GM06990 (cell line): ENCODE data around the gene WDR27.
"Not testable (repeated sequence)": the region's sequence is repeated elsewhere in the genome, so short reads cannot be mapped to it uniquely, and the experiment has no call there.

Experiments
- DNase-seq: peaks from one replicate; pipeline ENCODE4 v3.0.0-alpha.2; 2011; ENCODE audit not compliant: insufficient read length; ENCODE audit errors: extremely low read depth
- H3K27me3 ChIP-seq: replicated peaks from 2 replicates; pipeline ENCODE4 v1.6.0; 2011; ENCODE audit warnings: low read length; ENCODE audit not compliant: control insufficient read depth, insufficient read depth
- H3K36me3 ChIP-seq: 2 replicates; pipeline ENCODE4 v1.5.1; 2011; ENCODE audit warnings: low read length; ENCODE audit not compliant: control insufficient read depth, insufficient read depth
- H3K4me3 ChIP-seq: replicated peaks from 2 replicates; pipeline ENCODE4 v1.5.1; 2011; ENCODE audit warnings: low read depth, mild to moderate bottlenecking, control low read depth, low read length
- CTCF ChIP-seq: IDR thresholded peaks from 2 replicates; pipeline ENCODE4 v1.5.1; 2011; ENCODE audit warnings: low read length, control low read depth, mild to moderate bottlenecking, inconsistent platforms; ENCODE audit not compliant: insufficient read depth, poor library complexity, severe bottlenecking

WDR27 gene

DNA sequence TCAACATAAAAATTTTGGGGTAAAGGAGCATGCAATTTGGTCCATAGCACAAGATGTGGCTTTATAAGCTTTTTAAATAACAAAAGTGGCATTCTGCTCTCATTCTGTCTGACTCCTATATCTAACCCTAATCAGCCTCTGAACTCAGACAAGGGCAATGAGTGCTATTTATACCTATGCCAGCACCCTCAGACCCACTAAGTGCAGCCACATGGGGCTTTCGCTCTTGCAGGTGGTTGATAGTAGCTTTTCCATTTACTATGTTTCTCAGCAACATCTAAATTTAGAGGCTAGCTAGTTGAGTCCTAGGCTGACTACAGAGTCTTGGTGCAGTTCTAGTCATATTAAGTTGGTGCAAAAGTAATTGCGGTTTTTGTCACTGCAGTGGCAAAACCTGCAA lies 231.0 kb downstream of the WDR27 start:
- H3K36me3 ChIP-seq = no peaks in the 10 kb centered on the region
- H3K4me3 ChIP-seq = no peak overlapping the region
- DNase-seq = no peak
- TF ChIP-seq CTCF = no peak
- no peaks in the 10 kb centered on the region for H3K27me3 ChIP-seq

DNA sequence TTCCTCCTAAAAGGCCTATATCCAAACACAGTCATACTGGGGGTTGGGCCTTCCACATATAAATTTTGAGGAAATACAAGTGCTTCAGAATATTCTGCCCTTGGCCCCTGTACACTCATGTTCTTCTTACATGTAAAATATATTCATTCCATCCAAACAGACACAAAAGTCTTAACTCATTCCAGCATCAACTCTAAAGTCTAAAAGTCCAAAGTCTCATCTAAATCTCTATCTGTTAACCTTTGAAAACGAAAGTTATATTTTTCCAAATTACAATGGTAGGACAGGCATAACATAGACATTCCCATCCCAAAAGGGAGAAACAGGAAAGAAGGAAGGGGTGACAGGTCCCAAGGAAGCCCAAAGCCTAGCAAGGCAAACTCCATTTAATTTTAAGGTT lies 232.8 kb downstream of the WDR27 start:
- no peak for TF ChIP-seq CTCF
- no peak for DNase-seq
- Histone ChIP-seq H3K27me3 (no peaks in the 10 kb centered on the region), H3K36me3 (no peaks in the 10 kb centered on the region), H3K4me3 (no peak overlapping the region)

DNA sequence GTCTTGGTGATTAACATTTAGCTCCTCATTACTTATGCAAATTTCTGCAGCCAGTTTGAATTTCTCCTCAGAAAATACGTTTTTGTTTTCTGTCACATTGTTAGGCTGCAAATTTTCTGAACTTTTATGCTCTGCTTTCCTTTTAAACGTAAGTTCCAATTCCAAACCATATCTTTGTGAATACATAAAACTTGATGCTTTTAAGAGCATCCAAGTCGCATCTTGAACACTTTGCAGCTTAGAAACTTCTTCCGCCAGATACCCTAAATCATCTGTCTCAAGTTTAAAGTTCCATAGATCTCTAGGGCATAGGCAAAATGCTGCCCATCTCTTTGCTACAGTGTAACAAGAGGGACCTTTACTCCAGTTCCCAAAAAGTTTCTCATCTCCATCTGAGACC lies 234.1 kb downstream of the WDR27 start:
- H3K4me3 ChIP-seq, H3K27me3 ChIP-seq, H3K36me3 ChIP-seq, DNase-seq: not testable (repeated sequence)

GRCh38 chr6:169466256-169466655 lies 235.6 kb downstream of the WDR27 start:
- DNase-seq, H3K27me3 ChIP-seq, H3K36me3 ChIP-seq, H3K4me3 ChIP-seq: not testable (repeated sequence)

- no peaks in the 10 kb centered on the region for H3K36me3 ChIP-seq
- H3K27me3 ChIP-seq = no peaks in the 10 kb centered on the region
- TF ChIP-seq CTCF = no peak
- no peak for DNase-seq
- no peak overlapping the region for H3K4me3 ChIP-seq
Observed at GRCh38 chr6:169457762-169458161, 244.1 kb downstream of the WDR27 start.

- no peak for DNase-seq
- no peaks in the 10 kb centered on the region for H3K36me3 ChIP-seq
- TF ChIP-seq CTCF = no peak
- no peaks in the 10 kb centered on the region for H3K27me3 ChIP-seq
- no peak overlapping the region for H3K4me3 ChIP-seq
Observed at GRCh38 chr6:169456840-169457239, 245.0 kb downstream of the WDR27 start.

DNA sequence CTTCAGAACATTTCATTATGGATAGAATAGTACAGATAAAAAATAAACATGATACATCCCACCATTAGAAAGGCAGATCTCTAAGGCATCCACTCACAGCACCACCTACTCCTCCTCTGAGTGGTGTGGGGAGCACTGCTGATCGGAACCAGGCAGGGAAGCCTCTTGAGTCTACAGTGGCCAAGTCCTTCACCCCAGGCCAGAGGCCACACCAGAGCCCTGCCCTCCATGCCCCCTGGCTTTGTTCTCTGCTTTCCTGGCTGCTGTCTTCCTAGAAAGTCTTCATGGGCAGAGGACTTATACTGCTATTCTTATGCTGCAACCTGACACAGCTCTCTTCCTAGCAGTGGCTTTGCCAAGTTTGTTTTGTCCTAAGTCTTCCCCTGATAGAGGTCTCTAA lies 246.4 kb downstream of the WDR27 start:
- Histone ChIP-seq H3K27me3 (no peaks in the 10 kb centered on the region), H3K4me3 (no peak overlapping the region), H3K36me3 (no peaks in the 10 kb centered on the region)
- no peak for DNase-seq
- TF ChIP-seq CTCF = no peak
